Amniotic epithelial cell (primary cell): ENCODE data around the gene PLET1.

Experiments
- DNase-seq: peaks from one replicate; pipeline ENCODE4 v3.0.0-alpha.2; 2010; ENCODE audit warnings: low read depth

The PLET1 gene, protein sequence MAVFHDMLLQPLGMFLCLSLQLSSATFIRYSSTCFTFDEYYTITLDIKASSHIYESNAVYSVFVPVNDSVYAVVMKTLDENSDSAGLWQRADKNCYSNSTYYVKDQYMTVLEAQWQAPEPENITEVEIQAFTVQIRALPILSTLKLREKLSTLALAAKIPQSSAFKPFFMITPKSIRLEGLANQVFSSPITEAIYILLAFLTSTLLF

DNA sequence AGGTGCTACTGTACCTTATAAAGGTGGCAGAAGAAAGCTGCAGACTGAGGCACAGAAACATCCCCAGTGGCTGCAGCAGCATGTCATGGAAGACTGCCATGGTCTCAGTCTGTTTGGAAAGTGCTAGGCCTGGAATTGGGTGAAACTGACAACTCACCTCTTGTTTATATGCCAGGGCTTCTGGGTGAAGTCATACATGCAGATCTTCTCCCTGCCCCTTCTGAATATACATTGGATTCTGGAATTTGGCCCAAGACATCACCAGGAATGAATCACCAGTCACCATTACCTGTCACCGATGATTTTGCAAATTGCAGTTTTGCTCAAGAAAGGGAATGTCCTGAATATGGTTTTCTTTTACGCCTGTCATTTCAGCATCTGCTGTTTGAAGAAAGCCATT is at the start of gene PLET1:
TSS of gene PLET1 (minus strand) at position 371 of the 400 bp plus-strand sequence. CDS start at position 100, 271 bp downstream.
- no peak for DNase-seq

GRCh38 chr11:112310419-112310818 is 49.8 kb upstream of the PLET1 start:
- peak; percentile 91 for DNase-seq

- no peak for DNase-seq
These were observed 48.0 kb upstream of the PLET1 start for GRCh38 chr11:112308651-112309050.

GRCh38 chr11:112307616-112308015 is 47.0 kb upstream of the PLET1 start:
- no peak for DNase-seq

GRCh38 chr11:112306230-112306629 is 45.6 kb upstream of the PLET1 start:
- DNase-seq = no peak

GRCh38 chr11:112304914-112305313 is 44.3 kb upstream of the PLET1 start:
- no peak for DNase-seq

DNA sequence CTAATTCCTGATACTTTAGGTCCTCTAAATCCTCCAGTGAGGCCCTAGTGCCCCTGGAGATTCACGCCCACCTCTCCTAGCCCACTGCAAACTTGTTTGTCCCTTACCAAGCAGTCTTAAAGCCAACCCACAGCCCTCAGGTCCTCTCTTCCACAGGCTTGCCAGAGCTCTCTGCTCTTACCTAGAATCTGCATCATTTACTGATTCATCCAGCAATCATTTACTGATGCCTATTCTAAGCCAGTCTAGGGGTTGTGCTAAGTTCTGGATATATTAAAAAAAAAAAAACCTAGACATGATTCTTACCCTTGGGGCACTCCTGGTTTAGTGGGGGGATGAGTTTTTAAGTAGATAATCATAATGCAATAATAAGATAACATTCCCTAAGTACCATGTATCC is 43.0 kb upstream of the PLET1 start:
- DNase-seq = no peak

GRCh38 chr11:112302226-112302868 is 41.7 kb upstream of the PLET1 start:
- DNase-seq = peak; percentile 33

DNA sequence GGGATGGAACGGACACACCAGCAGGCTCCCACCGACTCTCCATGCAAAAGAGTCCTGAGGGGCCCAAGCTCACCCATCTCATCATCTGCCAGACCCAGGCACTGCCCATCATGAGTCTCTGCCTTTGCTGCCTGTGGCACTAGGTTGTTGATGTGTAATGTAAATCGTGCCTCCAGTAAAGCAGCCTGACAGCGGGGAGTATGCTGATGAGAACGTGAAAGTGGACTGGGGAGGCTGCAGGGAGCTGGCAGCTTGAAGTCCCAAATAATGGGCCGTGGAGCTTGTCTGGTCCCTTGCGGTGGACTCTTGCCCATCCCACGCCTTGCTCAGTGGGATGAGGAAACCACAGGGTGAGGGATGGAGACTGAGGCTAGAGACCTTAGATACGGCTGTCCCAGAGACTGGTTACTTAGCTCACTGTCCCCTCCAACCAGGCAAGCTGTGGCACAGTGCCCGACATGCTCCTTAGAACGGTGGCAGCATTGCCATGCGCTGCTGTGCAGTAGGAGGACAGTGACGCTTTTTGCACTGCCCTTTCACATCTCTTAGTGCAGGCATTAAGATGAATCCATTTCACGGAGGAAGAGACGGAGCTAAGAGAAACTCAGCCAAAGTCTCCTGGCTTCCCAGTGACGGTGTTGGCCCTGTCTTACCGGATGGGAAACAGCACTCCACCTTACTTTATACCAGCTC is 39.6 kb upstream of the PLET1 start:
- no peak for DNase-seq

DNA sequence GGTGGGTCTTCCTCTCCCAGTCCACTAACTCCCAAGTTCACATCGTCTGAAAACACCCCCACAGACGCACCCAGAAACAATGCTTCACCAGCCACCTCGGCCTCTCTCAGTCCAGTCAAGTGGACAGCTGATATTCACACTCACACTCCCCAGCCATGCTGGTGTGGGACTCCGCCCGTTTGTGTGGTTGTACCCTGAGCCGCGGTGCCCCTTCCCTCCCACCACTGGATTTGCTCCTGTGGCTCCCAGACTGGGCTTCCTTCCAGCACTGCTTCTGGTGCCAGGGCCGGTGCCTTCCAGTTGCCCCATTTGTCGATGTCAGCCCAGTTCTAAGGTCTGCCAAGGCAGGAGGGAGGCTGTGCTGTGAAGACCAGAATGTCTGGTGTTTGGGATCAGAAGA is 37.9 kb upstream of the PLET1 start:
- no peak for DNase-seq

DNA sequence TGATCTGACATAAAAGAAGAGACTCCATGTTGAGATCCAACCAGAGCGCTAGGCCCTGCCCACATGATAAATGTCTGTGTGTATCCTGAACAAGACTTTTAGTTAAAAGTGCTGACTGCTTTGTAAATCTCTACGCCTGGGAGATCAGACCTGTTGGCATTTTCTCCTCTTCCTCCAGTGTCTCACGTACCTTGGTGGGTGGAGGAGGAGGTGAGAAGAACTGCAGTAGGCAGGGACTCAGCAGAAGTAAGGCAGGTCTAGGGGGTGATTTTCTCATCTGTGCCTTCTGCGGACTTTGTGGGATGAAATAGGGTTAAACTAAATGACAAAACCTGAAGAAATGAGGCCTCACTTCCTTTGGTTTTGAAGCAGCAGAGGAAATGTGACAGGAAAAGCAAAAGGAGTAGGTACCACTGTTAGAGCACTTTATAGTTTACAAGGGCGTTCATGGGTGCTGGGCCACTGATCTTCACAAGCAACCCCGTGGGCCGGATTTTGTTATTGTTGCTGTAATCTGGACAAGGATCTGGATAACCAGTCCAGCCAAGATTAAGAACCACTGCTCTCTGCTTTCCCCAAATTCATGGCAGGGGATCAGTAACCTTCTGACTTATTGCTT is 36.7 kb upstream of the PLET1 start:
- DNase-seq = no peak

GRCh38 chr11:112296044-112296443 is 35.4 kb upstream of the PLET1 start:
- no peak for DNase-seq

DNA sequence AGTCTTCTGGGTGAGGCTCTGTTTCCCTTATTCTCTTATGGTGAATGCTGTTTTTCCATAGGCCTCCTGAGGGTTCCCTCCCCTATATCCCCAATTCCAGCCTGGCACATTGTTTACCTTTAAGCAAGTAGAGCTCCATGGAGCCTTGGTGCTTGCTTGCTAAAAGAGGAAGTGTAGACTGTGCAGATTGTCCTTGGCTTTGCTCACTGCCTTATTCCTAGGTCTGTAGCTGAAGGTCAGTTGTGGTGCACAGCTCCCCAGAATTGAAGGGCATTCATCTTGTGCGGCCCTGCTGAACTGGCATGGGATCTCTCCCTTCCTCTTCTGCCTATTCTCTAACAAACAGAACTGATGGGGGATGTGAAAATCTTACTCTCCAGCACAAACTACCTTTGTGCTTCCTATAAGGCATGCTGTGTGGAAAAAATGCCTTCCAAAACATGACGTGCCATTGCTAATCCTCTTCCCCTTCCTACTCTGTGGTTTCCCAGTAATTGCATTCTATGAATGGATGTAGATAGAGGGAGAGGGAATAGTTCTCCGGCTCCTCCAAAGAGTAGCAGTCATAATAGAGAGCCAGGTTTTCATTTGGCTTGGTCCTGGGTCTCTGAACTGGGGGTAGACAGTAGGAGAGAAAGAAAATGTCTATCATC is 34.2 kb upstream of the PLET1 start:
- peak; percentile 76 for DNase-seq

GRCh38 chr11:112293614-112294013 is 33.0 kb upstream of the PLET1 start:
- DNase-seq = no peak

DNA sequence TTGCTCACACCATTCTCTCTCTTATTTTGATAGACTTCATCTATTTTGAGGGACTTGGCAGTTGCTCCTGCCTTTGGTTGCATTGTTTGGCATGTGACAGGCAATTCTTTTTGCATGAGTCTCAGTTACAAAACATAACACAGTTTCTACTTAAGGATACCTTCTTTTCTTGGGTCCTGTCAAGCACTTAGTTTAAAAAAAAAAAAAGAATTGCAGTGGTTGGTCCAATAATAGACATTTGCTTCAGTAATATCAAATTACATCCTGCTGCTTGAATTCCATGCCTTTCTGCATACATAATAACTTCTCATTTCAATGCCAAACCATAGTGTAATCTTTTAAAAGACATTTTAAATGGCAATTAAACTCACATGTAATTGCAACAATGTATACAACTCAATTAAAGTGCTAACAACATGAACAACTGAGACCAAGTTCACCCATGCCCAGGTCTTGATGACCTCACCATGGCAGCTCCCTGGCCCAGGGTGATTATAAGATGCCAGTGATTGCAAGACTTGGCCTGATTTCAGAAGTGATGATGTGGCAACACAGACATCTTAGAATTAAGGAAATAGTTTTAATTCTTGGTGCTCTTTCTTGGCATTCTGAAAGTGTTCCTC is 32.2 kb upstream of the PLET1 start:
- DNase-seq = peak; percentile 89

DNA sequence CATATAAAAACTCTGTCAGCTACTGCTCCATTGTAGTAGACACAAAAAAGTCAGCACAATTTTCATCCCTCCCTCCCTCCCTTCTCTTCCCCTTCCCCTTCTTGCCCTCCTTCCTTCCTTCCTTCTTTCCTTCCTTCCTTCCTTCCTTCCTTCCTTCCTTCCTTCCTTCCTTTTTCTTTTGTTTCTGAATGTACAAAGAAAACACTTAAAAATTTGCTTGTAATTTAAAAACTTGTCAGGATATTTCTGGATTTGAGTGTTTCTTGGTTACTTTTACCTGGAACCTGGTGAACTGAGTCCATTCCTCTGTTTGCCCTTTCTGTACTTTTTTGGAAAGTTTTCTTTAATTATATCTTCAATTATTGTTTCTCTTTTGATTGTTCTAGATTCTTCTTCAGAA is 31.5 kb upstream of the PLET1 start:
- DNase-seq = no peak

GRCh38 chr11:112291191-112291590 is 30.5 kb upstream of the PLET1 start:
- no peak for DNase-seq

DNA sequence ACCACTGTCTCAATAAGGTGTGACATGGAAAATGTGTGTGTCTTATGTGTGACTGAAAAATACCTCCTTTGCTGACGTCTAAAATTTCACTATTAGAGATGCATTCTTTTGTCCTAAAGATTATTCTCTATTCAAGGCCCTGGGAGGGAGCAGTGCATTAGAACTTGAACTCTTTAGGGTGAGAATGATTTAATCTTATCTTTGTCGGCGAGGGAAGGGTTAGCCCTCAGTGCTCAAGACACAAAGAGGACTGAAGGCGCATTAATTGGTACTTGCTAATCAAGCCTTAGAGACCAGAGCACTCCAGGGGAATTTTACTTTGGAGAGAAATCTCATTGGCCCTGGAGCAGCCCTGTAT is 29.8 kb upstream of the PLET1 start:
- DNase-seq = no peak

DNA sequence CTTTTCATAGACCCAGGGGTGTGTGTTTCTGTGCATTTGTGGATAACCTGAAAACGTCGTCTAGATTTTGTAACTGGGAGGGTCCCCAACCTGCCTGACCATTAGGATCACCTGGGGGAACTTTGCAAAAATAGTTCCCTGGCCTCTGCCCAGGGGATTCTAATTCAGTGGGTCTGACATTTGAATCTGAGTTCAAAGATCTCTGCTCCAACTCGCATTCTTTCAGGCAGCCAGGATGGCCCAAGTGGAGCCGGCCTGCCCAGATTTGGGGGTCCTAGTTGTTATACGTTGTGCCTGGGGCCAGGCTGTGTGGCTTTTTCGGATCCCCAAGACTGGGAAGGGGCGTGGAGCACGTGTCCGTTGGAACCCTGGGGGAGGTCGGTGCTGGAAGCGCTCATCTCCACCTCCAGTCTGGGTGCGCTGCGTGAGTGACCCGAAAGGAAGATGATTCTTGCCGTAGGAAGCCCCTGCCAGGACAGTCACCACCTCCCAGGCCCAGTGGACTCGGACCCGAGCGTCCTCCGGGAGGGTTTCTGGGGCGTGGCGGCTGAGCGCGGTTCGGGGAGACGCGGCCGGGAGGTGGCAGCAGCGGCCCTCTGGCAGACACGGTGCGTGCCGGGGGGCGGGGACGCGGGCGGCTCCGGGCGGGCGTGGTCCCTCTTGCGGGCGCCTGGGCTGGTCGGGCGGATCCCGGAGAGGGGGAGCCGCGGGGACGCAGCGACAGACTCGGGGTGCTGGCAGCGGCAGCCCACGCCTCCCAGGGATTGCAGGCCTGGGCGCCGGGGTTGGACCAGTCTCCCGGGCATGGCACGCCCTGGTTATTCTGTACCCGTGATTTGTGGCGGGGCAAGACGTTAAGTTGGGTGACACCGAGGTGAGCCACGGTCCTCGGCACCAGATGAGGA is 29.2 kb upstream of the PLET1 start:
- DNase-seq = no peak

DNA sequence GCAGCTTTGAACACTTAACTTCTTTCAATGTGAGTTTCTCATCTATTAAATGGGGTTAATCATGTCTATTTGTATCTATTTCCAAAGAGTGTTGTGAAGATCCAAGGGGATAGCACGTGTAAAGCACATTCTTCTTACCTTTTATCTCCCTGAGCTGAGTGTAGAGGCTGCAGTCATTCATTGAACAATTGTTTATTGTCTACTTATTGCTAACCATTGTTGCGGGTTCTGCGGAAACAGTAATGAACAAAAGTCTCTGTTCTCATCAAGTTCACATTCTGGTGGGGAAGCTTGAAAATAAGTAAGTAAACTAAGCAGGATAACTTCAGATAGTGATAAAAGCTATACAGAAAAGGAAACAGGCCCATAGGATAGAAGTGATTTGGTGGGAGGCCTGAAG is 27.4 kb upstream of the PLET1 start:
- no peak for DNase-seq

DNA sequence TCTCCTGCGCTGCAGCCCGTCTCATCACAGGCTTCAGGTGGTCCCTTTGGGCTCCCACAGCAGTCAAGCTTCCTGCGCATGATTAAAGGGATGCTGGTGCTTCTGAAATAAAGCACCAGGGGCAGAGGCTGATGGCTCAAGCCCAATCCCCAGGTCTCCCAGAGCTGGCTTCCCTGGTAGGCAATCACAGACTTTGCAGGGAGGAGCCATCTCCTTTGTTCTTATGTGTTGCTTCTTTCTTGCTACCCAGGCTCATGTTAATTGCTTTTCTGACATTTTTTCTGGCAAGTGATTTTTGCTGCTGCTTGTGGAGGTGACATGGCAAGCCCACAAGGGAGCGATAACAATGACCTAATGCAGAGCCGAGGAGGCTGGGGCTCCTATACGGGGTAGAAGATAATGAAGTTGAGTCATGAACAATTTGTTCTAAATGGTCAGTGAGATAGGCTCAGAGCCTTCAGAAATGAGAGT is 25.2 kb upstream of the PLET1 start:
- peak; percentile 81 for DNase-seq
